GM23248 (cell line): ENCODE results near the gene RNF121.

Experiments
- EZH2 ChIP-seq: fragments of 200-600 bp; sonication (generic); IDR thresholded peaks from 2 replicates; pipeline ENCODE4 v1.6.1; 2018; ENCODE audit warnings: antibody characterized with exemption, mild to moderate bottlenecking; ENCODE audit not compliant: insufficient read depth, poor library complexity, severe bottlenecking
- EZH2phosphoT487 ChIP-seq: fragments of 200-600 bp; sonication (generic); IDR thresholded peaks from 2 replicates; pipeline ENCODE4 v1.6.1; 2018; ENCODE audit warnings: antibody characterized with exemption, moderate library complexity, mild to moderate bottlenecking, low read depth; ENCODE audit not compliant: insufficient read depth

DNA sequence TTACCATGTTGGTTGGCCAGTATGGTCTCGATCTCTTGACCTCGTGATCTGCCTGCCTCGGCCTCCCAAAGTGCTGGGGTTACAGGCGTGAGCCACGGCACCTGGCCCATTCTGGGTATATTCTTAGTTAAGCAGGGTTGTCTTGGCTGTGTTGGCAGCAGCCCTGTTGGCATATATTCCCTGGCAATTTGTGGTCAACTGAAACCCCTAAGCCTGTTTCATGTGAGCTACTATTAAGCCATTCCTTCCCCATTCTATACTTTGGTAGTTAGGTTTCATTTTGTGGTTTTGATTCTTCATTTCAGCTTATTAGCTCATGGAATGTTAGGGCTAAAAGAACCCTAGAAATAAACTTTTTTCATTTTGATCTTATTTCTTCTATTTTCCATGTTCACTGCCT lies 47.7 kb downstream of the RNF121 start:
- no peak for TF ChIP-seq EZH2phosphoT487
- no peak for TF ChIP-seq EZH2
